Stimulated activated CD8-positive, alpha-beta memory T cell treated with anti-CD3 and anti-CD28 coated beads, Interleukin-12 subunit alpha, Interleukin-12 subunit beta, amount 100 ng/mL, for 24 hours (primary cell): ENCODE results near the gene TNF.
A peak's percentile ranks its signal among the peaks of the same experiment; 100 is the strongest.

Source experiments
- DNase-seq: peaks from one replicate; pipeline ENCODE4 v3.0.0-alpha.2; 2020; ENCODE audit errors: extremely low read depth

The TNF gene

DNA sequence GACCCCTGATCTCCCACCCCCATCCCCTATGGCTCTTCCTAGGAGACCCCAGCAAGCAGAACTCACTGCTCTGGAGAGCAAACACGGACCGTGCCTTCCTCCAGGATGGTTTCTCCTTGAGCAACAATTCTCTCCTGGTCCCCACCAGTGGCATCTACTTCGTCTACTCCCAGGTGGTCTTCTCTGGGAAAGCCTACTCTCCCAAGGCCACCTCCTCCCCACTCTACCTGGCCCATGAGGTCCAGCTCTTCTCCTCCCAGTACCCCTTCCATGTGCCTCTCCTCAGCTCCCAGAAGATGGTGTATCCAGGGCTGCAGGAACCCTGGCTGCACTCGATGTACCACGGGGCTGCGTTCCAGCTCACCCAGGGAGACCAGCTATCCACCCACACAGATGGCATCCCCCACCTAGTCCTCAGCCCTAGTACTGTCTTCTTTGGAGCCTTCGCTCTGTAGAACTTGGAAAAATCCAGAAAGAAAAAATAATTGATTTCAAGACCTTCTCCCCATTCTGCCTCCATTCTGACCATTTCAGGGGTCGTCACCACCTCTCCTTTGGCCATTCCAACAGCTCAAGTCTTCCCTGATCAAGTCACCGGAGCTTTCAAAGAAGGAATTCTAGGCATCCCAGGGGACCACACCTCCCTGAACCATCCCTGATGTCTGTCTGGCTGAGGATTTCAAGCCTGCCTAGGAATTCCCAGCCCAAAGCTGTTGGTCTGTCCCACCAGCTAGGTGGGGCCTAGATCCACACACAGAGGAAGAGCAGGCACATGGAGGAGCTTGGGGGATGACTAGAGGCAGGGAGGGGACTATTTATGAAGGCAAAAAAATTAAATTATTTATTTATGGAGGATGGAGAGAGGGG lies 1.9 kb upstream of the TNF start:
- DNase-seq: no peak

DNA sequence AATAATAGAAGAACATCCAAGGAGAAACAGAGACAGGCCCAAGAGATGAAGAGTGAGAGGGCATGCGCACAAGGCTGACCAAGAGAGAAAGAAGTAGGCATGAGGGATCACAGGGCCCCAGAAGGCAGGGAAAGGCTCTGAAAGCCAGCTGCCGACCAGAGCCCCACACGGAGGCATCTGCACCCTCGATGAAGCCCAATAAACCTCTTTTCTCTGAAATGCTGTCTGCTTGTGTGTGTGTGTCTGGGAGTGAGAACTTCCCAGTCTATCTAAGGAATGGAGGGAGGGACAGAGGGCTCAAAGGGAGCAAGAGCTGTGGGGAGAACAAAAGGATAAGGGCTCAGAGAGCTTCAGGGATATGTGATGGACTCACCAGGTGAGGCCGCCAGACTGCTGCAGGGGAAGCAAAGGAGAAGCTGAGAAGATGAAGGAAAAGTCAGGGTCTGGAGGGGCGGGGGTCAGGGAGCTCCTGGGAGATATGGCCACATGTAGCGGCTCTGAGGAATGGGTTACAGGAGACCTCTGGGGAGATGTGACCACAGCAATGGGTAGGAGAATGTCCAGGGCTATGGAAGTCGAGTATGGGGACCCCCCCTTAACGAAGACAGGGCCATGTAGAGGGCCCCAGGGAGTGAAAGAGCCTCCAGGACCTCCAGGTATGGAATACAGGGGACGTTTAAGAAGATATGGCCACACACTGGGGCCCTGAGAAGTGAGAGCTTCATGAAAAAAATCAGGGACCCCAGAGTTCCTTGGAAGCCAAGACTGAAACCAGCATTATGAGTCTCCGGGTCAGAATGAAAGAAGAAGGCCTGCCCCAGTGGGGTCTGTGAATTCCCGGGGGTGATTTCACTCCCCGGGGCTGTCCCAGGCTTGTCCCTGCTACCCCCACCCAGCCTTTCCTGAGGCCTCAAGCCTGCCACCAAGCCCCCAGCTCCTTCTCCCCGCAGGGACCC lies 981 bp upstream of the TNF start:
- DNase-seq: no peak

DNA sequence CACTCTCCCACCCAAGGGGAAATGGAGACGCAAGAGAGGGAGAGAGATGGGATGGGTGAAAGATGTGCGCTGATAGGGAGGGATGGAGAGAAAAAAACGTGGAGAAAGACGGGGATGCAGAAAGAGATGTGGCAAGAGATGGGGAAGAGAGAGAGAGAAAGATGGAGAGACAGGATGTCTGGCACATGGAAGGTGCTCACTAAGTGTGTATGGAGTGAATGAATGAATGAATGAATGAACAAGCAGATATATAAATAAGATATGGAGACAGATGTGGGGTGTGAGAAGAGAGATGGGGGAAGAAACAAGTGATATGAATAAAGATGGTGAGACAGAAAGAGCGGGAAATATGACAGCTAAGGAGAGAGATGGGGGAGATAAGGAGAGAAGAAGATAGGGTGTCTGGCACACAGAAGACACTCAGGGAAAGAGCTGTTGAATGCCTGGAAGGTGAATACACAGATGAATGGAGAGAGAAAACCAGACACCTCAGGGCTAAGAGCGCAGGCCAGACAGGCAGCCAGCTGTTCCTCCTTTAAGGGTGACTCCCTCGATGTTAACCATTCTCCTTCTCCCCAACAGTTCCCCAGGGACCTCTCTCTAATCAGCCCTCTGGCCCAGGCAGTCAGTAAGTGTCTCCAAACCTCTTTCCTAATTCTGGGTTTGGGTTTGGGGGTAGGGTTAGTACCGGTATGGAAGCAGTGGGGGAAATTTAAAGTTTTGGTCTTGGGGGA lies 754 bp downstream of the TNF start:
- DNase-seq: no peak

DNA sequence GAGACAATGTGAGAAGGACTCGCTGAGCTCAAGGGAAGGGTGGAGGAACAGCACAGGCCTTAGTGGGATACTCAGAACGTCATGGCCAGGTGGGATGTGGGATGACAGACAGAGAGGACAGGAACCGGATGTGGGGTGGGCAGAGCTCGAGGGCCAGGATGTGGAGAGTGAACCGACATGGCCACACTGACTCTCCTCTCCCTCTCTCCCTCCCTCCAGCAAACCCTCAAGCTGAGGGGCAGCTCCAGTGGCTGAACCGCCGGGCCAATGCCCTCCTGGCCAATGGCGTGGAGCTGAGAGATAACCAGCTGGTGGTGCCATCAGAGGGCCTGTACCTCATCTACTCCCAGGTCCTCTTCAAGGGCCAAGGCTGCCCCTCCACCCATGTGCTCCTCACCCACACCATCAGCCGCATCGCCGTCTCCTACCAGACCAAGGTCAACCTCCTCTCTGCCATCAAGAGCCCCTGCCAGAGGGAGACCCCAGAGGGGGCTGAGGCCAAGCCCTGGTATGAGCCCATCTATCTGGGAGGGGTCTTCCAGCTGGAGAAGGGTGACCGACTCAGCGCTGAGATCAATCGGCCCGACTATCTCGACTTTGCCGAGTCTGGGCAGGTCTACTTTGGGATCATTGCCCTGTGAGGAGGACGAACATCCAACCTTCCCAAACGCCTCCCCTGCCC lies 1.7 kb downstream of the TNF start:
- DNase-seq: no peak

DNA sequence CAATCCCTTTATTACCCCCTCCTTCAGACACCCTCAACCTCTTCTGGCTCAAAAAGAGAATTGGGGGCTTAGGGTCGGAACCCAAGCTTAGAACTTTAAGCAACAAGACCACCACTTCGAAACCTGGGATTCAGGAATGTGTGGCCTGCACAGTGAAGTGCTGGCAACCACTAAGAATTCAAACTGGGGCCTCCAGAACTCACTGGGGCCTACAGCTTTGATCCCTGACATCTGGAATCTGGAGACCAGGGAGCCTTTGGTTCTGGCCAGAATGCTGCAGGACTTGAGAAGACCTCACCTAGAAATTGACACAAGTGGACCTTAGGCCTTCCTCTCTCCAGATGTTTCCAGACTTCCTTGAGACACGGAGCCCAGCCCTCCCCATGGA lies 2.2 kb downstream of the TNF start:
- DNase-seq: no peak

DNA sequence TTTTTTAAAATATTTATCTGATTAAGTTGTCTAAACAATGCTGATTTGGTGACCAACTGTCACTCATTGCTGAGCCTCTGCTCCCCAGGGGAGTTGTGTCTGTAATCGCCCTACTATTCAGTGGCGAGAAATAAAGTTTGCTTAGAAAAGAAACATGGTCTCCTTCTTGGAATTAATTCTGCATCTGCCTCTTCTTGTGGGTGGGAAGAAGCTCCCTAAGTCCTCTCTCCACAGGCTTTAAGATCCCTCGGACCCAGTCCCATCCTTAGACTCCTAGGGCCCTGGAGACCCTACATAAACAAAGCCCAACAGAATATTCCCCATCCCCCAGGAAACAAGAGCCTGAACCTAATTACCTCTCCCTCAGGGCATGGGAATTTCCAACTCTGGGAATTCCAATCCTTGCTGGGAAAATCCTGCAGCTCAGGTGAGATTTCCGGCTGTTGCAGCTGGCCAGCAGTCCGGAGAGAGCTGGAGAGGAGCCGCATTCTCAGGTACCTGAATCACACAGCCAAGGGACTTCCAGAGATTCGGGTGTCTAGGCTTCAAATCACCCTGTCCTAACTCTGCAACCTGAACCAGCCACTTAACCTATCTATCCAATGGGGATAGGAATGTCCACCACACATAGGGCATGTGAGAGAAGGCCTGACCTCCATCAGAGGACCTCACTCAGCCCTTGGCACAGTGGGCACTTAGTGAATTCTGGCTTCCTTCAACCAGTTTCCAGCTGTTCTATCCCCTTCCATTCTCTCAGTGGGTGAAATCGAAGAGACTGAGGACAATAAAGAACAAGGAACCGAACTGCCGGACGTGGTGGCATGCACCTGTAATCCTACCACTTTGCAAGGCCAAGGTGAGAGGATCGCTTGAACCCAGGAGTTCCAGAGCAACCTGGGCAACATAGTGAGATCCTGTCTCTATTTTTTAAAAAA lies 3.1 kb downstream of the TNF start:
- no peak for DNase-seq

DNA sequence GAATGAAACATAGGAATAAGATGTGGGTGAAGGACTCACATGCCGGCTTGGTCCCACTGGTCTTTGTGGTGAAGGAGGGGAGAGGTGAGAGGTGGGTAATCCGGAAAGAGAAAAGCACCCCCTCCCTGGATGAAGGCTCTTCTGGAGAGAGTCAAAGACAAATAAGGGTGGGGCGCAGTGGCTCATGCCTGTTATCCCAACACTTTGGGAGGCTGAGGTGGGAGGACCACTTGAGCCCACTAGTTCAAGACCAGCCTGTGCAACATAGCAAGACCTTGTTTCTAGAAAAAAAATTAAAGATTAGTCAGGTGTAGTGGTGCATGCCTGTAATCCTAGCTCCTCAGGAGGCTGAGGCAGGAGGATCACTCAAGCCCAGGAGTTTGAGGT lies 3.7 kb downstream of the TNF start:
- no peak for DNase-seq

DNA sequence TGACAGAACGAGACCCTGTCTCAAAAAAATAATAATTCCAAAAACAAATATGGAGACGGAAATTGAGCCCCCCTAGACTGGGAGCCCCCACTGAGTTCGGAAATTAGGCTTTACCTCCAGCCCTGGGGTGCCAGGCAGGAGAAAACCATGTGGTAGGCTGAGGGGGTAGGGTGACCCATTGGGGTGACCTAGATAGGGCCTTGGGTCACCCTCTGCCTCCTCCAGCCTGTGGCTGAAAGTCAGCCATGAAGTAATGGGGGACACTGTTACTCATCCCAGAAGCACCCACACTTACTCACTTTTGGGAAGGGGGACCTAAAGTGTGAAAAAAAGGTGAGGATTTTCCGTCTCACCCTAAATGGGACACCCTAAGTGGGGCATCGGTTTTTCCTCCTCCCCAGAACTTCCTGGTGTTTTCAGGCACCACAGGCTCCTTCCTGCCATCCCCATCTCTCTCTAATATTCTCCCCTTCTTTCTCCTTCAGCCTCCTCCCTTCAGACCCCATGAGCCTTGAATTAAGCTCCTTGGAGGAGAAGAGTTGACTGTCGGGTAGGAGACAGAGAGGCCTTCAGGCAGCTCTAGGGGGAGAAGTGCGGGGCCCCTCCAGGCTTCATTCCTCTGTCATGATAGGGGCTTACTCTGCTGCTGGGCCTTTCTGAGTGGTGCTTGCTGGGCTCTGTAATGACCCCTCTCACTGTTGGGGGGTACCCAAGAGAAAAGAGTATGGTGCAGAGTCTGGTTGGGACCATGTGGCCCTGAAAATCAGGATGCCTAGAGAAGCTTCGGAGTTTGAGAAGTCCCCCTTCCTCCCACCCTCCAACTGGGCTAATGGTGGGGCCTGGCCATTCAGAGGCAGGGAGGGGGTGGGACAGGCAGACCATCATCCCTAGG lies 4.4 kb downstream of the TNF start:
- no peak for DNase-seq

DNA sequence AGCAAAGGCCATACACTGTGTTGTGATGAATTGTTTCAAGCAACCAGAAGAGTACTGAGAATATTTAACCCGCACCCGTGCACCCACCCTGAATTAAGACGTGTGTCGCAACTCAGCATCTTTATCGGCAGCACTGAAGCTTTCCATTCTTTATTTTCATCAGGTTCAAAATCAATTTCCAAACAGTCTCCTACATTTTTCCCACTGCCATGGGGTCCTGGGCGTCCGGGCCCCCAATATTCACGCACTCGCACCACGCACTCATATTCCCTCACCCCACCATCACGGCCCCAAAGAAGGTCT lies 5.0 kb downstream of the TNF start:
- DNase-seq: no peak

DNA sequence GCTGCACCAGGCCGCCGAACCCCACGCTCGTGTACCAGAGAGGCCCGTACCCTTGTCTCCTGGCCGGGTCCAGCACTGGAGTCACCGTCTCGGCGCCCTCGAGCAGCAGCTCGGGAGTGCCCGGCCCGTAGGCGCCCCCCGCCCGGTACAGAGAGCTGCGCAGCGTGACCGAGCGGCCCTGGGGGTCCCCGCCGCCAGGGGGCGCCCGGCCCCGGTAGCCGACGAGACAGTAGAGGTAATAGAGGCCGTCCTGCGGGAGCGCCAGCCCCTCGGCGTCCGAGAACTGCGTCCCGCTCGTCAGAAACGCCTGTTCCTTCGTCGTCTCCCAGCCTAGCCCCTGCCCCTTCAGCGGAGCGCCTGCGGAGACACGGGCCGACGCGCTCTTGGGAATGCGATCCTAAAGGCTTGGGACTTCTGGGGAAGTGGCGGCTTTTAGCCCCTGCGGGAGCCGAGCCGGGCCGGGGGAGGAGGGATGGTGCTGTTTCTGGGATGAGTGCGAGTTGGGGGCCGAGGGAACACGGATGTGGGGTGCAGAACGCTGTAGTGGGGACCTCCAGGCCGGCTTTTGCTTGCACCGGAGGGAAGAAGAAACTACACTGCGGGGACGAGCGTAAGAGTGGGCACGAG lies 5.6 kb downstream of the TNF start:
- peak; percentile 73 for DNase-seq

DNA sequence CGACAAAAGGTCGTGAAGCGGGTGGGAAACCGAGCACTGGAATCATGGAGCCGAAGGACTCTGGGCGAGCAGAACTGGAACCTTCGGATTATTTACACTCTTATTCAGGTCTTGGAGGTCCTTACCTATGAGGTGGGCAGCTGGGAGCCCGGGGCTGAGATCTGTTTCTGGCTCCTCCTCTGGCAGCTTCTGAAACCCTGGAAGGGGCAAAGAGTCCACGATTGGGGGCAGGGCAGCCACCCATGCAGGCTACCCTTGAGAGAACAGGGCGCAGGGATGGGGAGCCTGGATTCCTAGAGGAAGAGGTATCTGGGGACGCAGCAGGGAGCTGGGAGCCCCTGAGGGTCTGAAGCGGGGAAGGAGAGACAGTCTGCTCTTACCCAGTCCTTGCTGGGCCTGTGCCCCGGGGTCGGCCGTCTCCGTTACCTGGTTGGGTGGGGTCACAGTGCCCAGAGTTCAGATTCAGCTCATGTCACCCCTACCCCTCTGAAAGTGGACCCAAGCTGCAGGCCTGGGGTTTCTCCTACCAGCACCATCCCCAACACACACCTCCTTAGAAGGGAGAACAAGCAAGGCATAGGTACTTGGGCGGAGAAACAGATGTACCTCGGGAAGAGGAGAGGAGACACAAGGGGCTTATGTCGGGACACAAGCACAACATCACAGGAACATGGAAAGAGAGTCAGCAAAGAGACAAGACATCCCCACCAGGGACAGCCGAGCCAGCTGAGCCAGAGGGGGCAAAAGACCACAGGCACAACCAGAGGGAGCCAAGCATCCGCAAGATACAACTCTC lies 6.3 kb downstream of the TNF start:
- no peak for DNase-seq

DNA sequence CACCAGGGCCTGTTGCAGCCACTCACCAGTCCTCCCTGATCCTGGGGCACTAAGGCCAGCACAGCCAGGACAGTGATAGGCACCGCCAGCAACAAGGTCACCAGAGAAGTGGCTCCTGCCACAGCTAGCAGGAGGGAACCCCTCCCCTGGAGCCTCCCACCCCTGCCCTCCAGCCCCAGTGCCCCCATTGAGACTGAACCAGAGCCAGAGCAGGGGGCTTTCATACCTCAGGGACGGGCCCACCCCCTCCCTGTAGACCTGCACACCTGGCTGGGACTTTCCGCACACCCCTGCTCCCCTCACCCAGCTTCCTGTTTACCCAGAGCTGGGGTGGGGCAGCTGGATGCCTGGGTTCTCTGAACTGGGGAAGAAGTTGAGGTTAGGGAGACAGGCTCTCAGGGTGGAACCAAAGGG lies 6.9 kb downstream of the TNF start, which contains the start of gene LTB:
Gene LTB (minus strand): TSS at position 195 of the 414 bp plus-strand sequence. CDS start 7 bp downstream, at position 188.
- DNase-seq: no peak

DNA sequence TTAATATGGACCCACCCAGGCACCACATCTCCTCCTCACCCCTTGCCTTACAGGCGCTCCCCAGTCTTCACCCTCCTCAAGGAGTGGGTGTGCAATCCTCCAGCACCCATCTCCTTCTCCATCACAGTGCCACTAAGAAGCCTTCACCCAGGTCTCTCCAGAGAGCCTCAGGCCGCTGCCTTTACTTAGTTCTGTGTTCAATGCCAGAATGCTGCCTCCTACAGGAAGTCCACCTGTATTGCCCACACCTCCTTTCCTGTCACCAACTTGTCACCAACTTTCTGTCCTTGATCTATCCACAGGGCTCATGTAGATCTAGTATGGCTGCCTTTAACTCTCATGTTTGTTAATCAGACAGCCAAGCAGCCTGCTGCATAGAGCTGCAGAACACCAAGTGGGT lies 10.1 kb downstream of the TNF start:
- DNase-seq: no peak

DNA sequence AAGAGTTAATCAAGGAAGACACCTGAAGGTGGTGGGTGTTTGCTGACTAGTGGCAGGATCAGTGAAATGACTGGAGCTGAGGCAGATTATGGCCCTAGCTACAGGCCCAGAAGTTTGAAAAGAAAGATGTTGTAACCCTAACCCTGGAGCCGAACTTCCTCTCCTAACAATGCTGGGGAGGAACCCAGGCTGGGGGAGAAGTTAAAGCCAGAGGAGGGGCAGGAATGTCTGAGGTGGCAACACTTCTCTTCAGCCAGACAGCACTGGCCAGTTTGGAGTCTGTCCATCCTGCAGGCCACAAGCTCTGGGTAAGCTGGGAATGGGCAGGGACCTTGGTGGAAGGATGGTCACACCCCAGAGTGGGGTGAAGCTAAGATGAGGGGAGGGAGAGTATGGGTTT lies 10.6 kb downstream of the TNF start, which contains the start of gene LST1:
Gene LST1 (plus strand): TSS at position 270 of the 400 bp plus-strand sequence. CDS start 1,023 bp downstream, outside the sequence.
- no peak for DNase-seq

DNA sequence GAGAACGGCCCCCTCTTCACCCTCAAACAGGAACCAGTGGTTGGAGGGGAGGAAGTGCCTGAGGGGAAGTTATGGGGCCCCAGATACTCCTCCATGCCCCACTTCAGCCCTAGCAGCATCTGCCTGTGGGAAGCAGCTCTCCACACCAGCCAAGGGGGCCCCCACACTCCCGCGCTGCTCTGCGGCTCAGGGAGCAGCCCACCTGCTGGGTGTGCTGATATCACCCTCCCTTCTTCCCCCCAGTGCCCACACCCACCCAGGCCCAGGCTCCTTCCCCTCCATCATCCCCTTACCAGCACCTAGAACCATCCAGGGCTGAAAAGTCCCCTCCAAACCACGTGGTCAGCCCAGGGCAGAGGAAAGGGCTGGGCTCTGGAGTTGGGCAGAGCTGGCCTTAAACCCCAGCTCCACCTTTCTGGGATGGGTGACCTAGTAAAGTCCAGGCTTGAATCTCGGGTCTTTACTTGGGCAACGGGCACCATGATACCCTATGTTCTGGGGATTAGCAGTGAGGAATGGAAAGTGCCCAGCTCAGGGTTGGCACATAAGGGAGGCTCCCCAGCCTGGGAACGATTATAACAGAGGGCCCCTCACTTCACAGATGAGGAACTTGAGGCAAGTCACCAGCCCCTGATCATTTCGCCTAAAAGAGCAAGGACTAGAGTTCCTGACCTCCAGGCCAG lies 11.4 kb downstream of the TNF start:
- DNase-seq: no peak

DNA sequence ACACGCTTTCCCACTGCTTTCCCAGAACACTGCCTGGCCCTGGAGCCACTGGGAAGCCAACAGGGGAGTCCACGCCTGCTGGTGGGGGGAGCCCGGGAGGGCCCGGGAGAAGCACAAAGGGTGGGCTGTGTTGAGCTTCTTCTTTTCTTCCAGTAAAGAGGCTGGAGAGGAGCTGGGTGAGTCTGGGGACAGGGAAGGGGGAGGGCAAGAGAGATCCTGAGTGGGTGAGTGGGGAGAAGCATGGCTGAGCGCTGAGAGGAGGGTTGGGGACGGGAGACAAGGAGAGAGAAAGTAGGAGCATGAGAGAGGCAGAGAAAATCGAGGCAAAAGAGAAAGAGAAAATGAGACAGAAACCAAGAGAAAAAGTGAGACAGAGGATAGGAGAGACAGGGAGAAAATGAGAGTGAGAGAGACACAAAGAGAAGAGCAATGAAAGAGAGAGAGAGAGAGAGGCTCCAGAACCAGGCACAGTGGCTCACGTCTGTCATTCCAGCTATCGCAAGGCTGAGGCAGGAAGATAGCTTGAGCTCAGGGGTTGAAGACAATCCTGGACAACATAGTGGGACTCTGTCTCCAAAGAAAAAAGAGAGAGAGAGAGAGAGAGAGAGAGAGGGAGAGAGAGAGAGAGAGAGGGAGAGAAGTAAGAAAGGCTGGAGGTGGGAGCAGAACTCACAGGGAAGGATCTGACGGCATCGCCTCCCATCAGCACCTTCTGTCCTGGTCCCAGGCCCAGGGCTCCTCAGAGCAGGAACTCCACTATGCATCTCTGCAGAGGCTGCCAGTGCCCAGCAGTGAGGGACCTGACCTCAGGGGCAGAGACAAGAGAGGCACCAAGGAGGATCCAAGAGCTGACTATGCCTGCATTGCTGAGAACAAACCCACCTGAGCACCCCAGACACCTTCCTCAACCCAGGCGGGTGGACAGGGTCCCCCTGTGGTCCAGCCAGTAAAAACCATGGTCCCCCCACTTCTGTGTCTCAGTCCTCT lies 12.7 kb downstream of the TNF start:
- no peak for DNase-seq
